ENCODE data around the gene SRXN1. TPM values are rescaled to one million over a fixed set of nuclear protein-coding genes. Genes with fewer than 3 reads are reported as not detected.
A peak's percentile ranks its signal among the peaks of the same experiment; 100 is the strongest.

Gene SRXN1
- total RNA-seq, 1 donor = 8.1 TPM

DNA sequence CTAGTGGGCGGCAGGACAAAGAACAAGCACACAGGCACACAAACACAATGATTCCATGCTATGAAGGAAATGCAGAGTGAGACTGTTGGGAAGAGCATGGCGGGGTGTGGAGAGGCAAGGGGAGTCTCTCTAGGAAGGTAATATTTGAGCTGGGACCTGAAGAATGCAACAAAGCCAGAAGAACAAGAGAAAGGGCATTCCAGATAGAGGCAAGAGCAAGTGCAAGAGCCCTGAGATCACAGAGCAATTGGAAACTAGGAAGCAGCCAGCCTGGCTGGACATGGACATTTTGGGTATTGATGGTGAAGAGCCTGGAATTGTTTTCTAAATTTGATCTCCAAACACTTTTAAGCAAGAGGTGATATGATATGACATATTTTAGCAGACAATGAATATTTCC lies 15.4 kb downstream of the SRXN1 start:
- DNase-seq (ENCODE audit: low read depth in 2 of 3, low spot score in 2 of 3) = no peak

DNA sequence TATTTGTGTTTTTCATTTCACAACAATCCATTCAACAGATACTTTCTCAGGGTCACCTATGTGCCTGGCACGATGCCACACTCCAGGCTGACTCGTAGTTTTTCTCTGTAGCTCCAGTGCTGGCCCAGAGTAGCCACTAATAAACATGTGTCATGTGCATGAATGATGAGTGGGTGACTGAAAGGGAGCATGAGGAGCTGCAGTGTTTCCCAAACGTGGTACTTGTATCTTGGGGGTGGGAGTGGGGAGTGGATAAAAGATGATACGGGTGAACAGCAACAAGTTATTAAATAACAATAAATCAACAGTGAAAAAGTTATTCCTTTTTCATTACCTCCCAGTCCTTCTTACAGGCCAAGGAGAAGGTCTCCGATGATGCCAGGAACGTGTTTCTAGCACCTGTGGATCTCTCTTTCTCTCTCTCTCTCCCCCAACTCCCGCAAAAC lies 17.1 kb downstream of the SRXN1 start:
- DNase-seq (ENCODE audit: low read depth in 2 of 3, low spot score in 2 of 3) = no peak

DNA sequence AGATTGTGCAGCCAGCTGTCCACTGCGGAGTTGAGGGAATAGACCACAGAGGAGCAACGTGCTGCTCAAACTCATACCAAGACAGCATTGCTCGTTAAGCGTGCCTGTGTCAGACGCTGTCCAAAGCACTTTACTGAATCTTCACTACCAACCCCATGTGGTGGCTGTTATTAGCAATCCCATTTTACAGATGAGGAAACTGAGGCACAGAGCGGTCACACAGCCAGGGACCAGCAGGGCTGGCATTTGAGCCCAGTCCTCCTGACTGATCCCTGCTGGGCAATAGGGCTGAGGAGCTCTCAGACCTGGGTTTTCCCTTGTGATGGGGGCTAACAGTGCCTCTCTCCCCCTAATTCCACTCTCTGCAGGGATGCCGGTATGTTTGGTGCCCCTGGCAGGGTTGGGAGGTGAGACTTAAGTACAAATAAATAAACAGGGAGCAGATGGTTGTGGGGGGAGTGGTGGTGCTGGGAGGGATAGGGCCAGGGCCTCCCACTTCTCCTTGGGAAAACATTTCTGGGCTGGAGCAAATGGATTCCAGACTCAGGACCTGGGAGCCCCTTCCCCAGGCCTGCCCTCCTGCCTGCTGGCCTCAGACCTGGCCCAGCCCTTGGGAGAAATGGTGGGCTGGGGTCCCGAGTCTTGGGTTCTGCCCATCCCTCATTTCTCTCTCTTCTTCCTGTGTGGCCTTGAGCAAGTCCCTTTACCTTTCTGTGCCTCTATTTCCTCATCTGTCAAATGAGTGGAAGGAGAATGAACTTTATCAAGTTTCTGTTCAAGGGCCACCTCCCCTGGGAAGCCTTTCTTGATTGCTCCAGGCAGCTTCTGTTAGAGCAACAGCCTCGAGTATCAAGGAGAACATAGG lies 17.7 kb downstream of the SRXN1 start:
- no peak for DNase-seq (ENCODE audit: low read depth in 2 of 3, low spot score in 2 of 3)

DNA sequence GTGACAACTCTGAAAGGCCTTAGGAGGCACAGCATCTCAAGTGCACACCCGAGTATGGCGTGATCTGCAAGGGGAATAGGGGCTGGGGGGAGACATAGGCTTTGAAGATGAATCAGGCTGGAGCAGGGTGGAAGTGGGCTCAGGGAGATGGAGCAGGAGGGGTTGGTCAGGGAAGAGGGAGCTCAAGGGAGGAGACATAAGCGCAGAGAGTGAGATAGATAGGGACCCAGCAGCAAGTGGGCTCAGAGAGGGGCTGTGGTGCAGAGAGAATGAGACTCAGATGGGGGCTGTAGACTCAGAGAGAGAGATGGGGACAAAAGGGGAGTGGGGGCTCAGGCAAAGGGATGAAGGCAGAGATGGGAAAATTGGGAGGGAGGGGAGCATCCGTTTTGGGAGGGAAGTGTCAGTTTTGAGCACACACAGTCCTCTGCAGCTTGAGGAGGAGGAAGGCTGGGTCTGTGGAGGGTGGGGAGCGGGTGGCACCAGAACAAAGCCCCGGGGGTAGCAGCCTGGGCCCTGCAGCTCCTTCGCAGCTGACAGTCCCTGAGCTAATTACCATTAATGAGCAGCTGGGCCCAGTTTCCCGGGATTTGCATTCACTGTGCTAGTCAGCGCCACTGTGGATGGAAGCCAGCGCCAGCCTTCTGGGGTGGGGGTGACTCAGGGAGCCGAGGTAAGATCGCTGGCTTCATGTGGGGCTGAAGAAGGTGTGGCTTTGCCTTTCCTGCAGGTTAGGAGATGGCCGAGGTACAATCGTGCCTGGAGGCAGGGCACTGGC lies 18.7 kb downstream of the SRXN1 start:
- no peak for DNase-seq (ENCODE audit: low read depth in 2 of 3, low spot score in 2 of 3)

DNA sequence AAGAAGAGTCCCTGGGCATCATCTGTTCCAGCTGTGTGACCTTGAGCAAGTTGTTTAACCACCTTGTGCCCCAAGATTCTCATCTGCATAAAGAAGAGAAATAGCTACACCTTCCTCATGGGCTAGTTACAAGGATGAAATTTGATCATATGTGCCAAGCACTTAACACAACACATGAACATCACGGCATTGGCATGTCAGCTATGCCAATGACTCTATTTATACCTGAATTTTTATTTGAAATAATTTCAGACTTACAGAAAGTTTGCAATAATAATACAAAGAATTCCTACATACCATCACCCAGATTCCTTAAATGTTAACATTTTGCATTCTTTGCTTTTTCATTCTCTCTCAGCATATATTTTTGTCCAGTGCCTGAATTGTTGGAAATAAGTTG lies 21.9 kb downstream of the SRXN1 start:
- no peak for DNase-seq (ENCODE audit: low read depth in 2 of 3, low spot score in 2 of 3)

DNA sequence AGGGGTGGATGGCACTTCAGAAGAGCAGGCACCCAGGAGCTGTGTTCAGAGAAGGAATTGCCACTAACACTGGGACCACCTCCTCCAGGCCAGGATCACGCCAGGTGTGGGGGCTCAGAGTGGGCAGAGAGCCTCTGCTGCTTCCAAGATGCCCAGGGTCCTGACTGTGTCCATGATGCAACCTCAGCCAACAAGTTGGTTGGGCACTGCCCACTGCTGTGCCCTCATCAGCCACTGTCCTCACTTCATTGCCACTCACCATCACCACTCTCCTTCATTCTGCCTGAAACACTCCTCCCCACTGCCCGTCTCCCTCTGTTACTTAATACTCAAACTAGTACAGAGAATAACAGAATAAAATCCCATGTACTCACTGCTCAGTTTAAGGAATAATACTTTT lies 26.4 kb downstream of the SRXN1 start:
- DNase-seq (ENCODE audit: low read depth in 2 of 3, low spot score in 2 of 3) = no peak

DNA sequence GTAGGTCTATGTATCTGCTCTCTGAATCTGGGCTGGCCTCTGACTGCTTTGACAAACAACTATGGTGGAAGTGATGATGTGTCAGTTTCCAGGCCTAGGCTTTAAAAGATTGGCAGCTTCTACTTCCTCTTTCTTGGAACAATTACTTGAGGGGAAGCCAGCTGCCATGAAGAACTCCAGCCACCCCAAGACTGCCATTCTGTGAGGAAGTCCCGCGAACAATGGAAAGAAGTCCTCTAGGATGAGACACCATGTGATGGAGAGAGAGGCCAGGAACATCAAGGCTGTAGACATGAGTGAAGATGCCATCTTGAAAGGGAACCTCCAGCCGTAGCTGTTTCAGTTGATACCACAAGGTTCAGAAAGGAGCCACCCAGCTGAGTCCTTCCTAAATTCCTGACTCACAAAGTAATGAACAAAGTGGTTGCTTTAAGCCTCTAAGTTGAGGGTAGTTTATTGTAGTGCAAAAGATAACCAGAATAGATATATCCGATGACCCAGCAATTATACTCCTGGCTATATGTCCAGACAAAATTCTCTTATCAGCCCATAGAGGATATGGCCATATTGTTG lies 27.6 kb downstream of the SRXN1 start:
- DNase-seq (ENCODE audit: low read depth in 2 of 3, low spot score in 2 of 3) = peak in 1 of 3 donors; percentile 77

DNA sequence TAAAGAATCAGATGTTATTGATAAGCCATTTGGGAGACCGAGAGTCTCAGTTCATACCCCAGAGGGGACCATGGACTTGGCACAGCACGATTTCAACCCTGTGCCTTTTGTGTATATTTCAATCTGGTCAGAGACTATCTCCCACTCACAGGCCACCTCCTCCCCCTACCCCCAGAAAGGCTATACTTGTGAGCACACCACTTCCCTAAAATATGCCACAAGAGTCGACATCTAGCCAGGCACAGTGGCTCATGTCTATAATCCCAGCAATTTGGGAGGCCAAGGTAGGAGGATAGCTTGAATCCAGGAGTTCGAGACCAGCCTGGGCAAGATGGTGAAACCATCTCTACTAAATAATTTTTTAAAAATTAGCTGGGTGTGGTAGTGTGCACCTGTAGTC lies 29.3 kb downstream of the SRXN1 start:
- DNase-seq (ENCODE audit: low read depth in 2 of 3, low spot score in 2 of 3) = no peak

DNA sequence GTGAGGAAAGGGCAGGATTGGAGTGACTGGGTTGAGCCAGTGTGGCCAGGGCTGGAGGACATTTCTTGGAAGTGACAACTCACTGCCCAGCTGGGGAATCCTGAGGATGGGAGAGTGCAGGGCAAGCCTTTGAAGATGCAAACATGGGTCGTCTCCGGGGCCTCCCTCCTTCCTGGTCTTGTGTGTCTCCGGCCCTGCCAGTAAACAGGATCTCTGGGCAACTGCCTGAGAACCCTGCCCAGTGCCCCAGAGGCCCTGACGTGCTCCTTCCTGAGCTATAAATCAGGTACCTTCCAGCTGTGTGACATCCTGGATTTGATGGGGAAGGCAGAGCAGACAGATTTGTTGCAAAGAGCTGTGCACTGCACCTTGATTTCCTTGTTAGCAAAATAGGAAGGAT lies 30.0 kb downstream of the SRXN1 start:
- DNase-seq (ENCODE audit: low read depth in 2 of 3, low spot score in 2 of 3) = no peak

DNA sequence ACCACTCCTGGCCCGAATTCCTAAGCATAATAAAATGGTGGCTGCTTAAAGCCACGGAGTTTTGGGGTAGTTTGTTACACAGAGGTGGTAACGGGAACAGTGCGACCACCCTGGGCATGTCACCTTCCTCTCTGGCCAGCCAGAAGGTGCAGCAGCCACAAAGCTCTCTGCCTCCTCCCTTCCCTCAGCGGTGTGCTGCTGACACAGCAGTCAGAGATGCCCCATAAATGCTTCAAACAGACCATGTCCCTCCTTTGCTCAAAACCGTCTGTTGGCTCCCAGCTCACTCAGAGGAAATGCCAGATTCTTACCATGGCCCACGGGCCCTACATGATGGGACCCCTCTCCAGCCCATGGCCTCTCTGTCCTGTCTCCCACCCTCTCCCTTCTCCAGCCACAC lies 30.8 kb downstream of the SRXN1 start:
- no peak for DNase-seq (ENCODE audit: low read depth in 2 of 3, low spot score in 2 of 3)

DNA sequence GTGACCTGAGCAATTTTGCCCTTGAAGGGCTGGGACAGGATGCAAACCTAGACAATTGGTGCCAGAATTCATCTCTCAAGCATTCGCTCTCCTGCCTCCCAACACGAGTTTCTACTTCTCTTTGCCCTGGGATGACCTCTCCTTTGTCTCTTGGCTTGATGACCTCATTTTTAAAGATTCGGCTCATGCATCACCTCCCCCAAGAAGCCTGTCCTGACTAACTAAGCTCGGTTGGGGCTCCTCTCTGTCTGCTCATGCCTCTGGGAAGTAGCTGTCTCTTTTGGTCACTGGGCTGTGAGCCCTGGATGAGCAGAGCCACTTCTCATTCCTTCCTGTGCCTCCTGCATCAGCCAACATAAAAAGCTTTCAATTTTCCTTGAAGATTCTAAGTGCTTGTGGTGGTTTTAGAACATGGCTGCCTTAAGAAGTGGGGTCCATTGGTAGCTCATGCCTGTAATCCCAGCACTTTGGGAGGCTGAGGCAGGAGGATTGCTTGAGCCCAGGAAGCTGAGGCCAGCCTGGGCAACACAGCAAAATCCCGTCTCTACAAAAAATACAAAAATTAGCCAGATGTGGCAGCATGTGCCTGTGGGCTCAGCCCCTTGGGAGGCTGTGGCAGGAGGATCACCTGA lies 31.8 kb downstream of the SRXN1 start:
- no peak for DNase-seq (ENCODE audit: low read depth in 2 of 3, low spot score in 2 of 3)

DNA sequence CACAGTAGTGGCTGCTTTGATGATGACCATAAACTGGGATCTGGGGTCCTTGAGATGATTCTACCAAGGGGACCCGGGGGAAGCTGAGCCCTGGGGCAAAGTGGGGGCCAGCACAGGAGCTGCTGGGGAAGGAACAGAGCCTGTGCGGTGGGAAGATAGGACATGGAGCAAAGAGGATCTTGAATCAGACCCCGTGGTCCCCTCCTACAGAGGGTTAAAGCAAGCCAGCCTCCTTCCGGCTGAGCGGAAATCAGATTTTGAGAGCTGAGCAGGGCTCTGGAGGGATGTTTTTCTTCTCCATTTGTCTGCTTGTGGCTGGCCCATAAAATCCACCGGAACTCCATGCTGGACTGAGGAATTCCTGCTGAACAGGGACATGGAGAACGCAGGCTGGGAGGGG lies 32.8 kb downstream of the SRXN1 start:
- DNase-seq (ENCODE audit: low read depth in 2 of 3, low spot score in 2 of 3) = no peak

DNA sequence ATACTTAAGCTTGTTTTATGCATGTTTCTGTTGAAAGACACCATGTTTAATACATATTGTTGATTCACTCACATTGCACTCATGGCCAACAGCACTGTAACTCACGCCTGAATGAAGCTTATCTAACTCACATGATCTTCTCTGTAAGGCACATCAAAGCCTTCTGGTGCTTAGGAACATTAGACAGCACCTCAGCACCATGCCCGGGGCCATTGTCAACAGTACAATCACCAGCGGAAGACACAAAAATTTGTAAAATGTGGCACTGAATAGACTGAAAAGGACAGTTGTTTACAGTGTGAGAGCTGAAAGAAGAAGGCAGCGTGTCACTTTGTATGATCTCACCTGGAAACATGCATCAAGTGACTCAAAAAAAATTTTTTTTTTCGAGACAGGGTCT lies 34.0 kb downstream of the SRXN1 start:
- no peak for DNase-seq (ENCODE audit: low read depth in 2 of 3, low spot score in 2 of 3)

DNA sequence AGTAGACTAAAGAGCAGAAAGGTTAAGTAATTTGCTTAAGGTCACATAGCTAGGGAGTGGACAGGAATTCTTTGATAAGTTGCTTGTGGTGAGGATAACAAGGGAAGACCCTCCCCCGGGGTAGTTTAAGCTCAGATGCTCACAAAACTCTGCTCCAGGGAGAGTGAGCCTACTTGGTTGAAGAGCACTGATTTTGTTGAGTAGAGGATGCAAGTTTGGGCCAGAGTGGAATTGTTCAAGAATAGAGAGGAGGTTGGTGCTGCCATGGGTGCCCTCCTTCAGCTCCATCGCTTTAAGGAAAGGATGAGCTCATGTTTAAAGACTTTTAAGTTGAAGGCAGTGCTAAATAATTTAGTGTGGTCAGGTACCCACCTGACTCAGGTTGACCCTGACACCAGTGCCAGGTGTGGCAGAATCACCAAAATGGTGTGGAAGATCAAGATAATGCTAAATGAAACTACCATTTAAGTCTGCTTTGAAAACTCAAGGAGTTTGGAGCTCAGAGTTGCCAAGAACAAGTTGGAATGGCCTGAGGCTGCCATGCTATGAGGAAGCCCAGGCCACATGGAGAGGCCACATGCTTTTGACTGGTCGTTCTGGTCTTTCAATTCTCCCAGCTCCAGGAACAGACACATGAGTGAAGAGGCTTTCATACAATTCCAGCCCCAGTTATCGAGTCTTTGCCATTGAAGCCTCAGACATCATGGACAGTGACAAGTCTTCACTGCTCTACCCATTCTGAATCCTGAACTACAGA lies 34.9 kb downstream of the SRXN1 start:
- DNase-seq (ENCODE audit: low read depth in 2 of 3, low spot score in 2 of 3) = no peak

DNA sequence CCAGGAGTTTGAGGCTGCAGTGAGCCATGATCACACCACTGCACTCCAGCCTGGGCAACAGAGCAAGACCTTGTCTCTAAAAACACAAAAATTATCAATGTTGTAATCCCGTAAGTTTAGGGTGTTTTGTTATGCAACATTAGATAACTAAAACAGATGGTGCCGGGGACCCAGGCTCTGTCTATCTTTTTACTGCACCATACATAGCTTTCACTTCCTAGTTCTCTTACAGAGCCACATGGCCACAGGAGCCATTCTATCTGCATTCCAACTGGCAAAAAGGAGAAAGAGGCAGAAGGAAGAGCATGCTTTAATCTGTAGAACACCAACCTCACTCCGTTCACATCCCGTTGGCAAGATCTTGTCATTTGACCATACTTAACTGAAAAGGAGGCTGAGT lies 37.5 kb downstream of the SRXN1 start:
- DNase-seq (ENCODE audit: low read depth in 2 of 3, low spot score in 2 of 3) = no peak

DNA sequence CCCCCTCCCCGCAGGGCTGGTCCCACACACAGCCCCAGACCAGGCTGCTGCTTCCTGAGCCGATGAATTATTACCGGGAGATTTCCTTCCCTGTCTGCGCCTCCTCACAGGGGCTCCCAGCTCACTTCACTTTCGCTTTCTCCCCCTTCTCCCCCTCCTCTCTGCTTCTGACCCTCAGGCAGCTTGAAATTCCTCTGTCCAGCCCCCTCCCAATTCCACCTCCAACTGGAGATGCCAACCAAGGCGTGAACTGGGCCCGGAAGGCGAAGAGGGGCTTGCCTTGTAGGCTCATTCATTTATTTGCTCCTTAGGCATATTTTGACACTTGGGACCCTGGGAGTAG lies 41.2 kb downstream of the SRXN1 start:
- DNase-seq (ENCODE audit: low read depth in 2 of 3, low spot score in 2 of 3) = peak in 2 of 3 donors; percentile 41 to 51

DNA sequence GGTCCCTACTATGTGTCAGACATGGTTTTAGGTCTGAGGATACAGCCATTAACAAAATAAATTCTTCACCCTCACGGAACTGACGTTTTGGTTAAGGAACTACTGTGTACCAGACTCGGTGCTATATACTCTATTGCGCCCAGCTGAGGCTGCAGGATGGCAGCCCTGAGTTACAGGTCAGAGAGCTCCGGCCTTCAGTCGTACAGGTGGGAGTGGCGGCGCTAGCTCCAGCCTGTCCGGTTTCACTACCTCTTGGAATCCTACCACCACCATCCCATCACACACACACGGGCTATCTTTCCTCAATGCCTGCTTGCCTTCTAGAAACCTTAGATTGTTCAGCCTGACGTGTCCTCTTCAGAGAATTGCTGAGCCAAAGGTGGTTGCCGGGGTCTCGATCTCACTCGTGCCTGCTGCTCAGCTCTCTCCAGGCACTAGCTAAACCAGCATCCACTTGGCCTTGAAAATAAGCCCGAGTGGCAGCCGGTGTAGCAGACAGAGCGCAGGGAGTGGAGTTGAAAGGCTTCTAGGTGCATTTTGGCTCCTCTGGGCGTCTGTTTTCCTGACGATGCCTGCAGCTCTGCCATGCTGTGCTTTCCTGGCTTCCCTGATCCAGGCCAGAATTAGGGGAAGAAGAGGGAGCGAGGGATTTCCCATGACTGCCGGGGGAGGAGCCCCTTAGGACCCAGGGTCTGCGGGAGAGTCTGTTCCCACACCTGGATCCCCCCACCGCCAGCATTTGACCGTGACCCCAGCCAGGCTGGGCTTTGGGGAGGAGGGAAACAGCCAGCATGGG lies 41.8 kb downstream of the SRXN1 start:
- DNase-seq (ENCODE audit: low read depth in 2 of 3, low spot score in 2 of 3) = peak in 1 of 3 donors; percentile 41

DNA sequence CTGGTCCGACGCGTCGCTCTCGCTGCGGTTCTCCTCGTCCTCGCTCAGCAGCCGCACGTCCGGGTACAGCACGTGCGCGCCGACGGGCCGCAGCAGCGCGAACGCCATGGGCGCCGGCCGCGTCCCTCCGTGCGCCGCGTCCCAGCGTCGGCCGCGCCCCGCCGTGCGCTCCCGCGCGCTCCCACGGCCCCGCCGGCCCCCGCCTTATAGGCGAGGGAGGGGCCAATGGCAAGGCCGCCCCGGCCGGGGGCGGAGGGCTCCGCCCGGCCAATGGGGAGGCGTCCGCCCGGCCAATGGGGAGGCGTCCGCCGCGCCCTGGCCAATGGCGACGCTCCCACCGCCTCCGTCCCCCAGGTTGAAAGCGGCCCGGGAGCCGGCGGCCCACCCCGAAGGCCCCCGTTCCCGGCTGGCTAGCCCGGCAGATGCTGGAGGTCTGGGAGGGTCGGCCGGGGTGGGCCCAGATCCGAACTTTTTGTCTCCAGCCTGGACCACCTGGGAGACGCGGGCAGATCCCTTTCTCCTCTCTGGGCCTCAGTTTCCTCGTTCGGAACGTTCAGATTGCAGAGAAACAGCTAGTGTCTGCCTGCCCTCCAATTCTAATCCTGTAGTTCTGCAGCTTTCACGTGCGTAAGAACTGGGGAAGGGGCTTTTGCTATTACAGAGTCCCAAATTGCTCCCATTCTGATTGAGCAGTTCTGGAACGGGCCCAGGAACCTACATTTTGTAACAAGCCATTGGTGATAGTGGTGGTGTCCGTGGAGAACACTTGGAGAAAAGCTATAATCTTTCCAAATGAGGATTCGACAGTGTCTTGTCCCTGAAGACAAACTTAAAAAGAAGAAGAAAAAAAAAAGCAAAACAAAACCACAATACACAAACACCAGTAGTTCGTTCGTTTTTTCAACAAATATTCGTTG lies 42.6 kb downstream of the SRXN1 start, which contains the start of gene TCF15:
TCF15 (minus strand) TSS at position 180 of the 917 bp plus-strand sequence; CDS start at position 108, 72 bp downstream.
- peak in 2 of 3 donors; percentile 67 to 75 for DNase-seq (ENCODE audit: low read depth in 2 of 3, low spot score in 2 of 3)

Data from hematopoietic multipotent progenitor cell (in vitro differentiated cells).